Hindlimb muscle (tissue), 1 donor: ENCODE measurements around the gene SLC1A4. TPM values are rescaled to one million over a fixed set of nuclear protein-coding genes. Genes with fewer than 3 reads are reported as not detected.

ENCODE experiments used
- polyA plus RNA-seq: library from polyadenylated mRNA; unstranded; fragments of 120-200 nt; gene quantifications from one replicate; pipeline ENCODE4 v1.2.1, GENCODE V29; 2013; ENCODE audit not compliant: insufficient read length

Gene SLC1A4
- polyA plus RNA-seq, 1 donor, result 10.4 TPM

Other genes starting within 250 kb of the SLC1A4 start
- gene CEP68, start 67.0 kb downstream of the SLC1A4 start, polyA plus RNA-seq, result 32.4 TPM
- gene RAB1A, start 140.7 kb downstream of the SLC1A4 start, polyA plus RNA-seq, result 111 TPM
- 110 TPM for gene ACTR2, start 238.4 kb downstream of the SLC1A4 start, polyA plus RNA-seq